ENCODE results near the gene SURF4. TPM values are rescaled to one million over a fixed set of nuclear protein-coding genes. Genes with fewer than 3 reads are reported as not detected.

SURF4 gene
- total RNA-seq, 1 donor from 2014 or later: 188 TPM

DNA sequence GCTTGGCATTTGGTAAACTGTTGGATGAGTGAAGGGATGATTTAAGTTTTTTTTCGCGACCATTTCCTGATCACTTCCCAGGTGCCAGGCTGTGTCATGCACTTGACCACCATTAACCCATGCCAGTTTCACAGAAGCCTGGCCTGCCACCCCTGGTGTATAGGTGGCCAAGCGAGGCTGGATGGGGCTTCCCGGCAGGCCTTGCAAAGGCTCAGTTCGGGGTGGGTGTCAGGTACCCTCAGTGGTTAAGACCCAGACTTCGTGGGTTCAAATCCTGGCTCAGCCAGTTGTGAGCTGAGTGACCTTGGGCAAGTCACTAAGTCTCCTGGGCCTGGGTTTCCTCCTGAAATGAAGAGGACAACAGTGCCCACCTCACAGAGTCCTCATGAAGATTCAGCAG lies 30.3 kb downstream of the SURF4 start:
- TF ChIP-seq, protein P1, sequence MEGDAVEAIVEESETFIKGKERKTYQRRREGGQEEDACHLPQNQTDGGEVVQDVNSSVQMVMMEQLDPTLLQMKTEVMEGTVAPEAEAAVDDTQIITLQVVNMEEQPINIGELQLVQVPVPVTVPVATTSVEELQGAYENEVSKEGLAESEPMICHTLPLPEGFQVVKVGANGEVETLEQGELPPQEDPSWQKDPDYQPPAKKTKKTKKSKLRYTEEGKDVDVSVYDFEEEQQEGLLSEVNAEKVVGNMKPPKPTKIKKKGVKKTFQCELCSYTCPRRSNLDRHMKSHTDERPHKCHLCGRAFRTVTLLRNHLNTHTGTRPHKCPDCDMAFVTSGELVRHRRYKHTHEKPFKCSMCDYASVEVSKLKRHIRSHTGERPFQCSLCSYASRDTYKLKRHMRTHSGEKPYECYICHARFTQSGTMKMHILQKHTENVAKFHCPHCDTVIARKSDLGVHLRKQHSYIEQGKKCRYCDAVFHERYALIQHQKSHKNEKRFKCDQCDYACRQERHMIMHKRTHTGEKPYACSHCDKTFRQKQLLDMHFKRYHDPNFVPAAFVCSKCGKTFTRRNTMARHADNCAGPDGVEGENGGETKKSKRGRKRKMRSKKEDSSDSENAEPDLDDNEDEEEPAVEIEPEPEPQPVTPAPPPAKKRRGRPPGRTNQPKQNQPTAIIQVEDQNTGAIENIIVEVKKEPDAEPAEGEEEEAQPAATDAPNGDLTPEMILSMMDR (IDR thresholded peaks at IDR 0.05; ENCODE audit: insufficient read depth, low read length, poor library complexity, severe bottlenecking): no peak
- Histone ChIP-seq H3K36me3 (ENCODE audit: control insufficient read depth, insufficient read depth, low read length) (peaks cover 8% of the 10 kb centered on the region), H3K4me3 (ENCODE audit: low read depth, low read length) (no peak overlapping the region), H3K27me3 (ENCODE audit: control insufficient read depth, insufficient read depth, low read length) (no peaks in the 10 kb centered on the region)
- no peak for DNase-seq (ENCODE audit: low read depth)

DNA sequence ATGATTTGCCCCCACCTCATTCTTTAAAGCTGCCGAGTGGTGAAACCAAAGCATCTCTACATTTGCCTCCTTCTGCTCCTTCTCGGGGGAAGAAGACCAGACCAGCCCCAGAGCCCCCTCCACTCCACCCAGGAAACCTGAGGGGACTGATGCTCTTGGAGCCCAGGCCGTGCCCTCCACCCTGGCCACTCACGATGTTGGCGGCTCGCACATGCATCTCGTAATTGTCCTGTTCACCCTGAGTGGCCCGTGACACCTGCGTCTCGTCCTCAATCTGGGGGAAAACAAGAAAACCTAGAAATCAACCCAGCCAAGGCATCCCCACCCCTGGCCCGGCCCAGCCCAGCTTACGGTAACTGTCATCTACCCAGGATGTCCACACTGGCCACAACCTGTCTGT lies 30.9 kb downstream of the SURF4 start:
- no peak for DNase-seq (ENCODE audit: low read depth)
- peaks cover 4% of the 10 kb centered on the region for H3K36me3 ChIP-seq (ENCODE audit: control insufficient read depth, insufficient read depth, low read length)
- H3K4me3 ChIP-seq (ENCODE audit: low read depth, low read length): no peak overlapping the region
- no peaks in the 10 kb centered on the region for H3K27me3 ChIP-seq (ENCODE audit: control insufficient read depth, insufficient read depth, low read length)
- TF ChIP-seq, protein P1 (IDR thresholded peaks at IDR 0.05; ENCODE audit: insufficient read depth, low read length, poor library complexity, severe bottlenecking): no peak

DNA sequence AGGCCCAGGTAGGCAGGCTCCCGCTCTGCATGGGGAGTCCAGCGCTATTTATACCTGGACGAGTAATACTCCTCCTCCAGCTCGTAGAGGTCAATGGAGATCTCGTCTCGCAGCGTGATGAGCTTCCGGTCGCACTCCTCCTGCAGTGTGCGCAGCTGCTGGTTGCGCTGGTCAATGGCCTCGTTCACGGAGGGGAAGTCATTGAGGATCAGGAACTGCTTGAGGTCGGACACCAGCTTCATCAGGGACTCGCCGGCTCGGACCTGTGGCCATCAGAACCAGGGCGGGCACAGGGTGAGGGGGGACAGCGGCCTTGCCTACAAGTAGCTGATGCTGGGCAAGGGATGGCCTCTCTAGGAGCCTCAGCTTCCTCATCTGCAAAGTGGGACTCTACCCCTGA lies 31.8 kb downstream of the SURF4 start:
- no peak for DNase-seq (ENCODE audit: low read depth)
- H3K36me3 ChIP-seq (ENCODE audit: control insufficient read depth, insufficient read depth, low read length): peaks cover 3% of the 10 kb centered on the region
- no peak overlapping the region for H3K4me3 ChIP-seq (ENCODE audit: low read depth, low read length)
- TF ChIP-seq, protein P1 (IDR thresholded peaks at IDR 0.05; ENCODE audit: insufficient read depth, low read length, poor library complexity, severe bottlenecking): no peak
- H3K27me3 ChIP-seq (ENCODE audit: control insufficient read depth, insufficient read depth, low read length): no peaks in the 10 kb centered on the region

DNA sequence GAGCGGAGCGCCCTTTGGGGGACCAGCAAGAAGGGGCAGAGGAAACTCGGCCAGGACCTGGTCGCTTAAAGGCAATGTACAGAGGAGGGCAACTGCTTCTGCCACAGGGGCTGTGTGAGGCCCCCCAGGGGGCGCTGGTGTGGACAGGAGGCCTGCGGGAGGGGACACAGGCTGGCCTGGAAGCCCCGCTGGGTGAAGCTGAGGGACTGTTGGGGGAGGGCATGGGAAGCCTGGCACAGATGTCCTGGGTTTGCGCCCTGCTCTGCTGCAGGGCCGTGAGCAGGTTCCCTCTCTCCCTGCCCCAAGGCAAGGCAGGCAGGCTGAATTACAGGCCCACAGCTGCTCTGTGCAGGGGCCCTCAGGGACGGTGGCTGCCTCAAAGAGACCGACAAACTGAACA lies 33.3 kb downstream of the SURF4 start:
- TF ChIP-seq, protein P1 (IDR thresholded peaks at IDR 0.05; ENCODE audit: insufficient read depth, low read length, poor library complexity, severe bottlenecking): peak; percentile 32

DNA sequence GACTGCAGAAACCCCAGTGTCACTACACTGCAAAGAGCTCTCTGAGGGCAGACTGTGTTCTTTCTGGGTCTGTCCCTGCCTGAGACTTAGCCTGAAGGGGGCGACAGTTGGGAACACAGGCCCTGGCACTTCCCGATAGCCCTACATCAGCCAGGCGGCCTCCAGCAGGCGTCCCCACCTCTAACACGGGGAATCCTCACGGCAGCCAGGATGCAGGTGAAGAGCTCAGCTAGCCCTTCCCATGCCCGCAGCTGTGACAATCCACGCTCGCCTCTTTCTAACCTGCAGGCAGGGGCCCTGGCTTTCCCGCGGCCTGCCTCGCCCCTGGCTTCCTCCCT lies 33.8 kb downstream of the SURF4 start:
- Histone ChIP-seq H3K36me3 (ENCODE audit: control insufficient read depth, insufficient read depth, low read length) (peaks cover 1% of the 10 kb centered on the region), H3K27me3 (ENCODE audit: control insufficient read depth, insufficient read depth, low read length) (no peaks in the 10 kb centered on the region), H3K4me3 (ENCODE audit: low read depth, low read length) (no peak overlapping the region)
- TF ChIP-seq, protein P1 (IDR thresholded peaks at IDR 0.05; ENCODE audit: insufficient read depth, low read length, poor library complexity, severe bottlenecking): peak; percentile 33
- no peak for DNase-seq (ENCODE audit: low read depth)

More for the DNA sequence above, 33.3 kb downstream of the SURF4 start:
- H3K4me3 ChIP-seq (ENCODE audit: low read depth, low read length): no peak overlapping the region
- peaks cover 1% of the 10 kb centered on the region for H3K36me3 ChIP-seq (ENCODE audit: control insufficient read depth, insufficient read depth, low read length)
- no peak for DNase-seq (ENCODE audit: low read depth)
- H3K27me3 ChIP-seq (ENCODE audit: control insufficient read depth, insufficient read depth, low read length): no peaks in the 10 kb centered on the region

DNA sequence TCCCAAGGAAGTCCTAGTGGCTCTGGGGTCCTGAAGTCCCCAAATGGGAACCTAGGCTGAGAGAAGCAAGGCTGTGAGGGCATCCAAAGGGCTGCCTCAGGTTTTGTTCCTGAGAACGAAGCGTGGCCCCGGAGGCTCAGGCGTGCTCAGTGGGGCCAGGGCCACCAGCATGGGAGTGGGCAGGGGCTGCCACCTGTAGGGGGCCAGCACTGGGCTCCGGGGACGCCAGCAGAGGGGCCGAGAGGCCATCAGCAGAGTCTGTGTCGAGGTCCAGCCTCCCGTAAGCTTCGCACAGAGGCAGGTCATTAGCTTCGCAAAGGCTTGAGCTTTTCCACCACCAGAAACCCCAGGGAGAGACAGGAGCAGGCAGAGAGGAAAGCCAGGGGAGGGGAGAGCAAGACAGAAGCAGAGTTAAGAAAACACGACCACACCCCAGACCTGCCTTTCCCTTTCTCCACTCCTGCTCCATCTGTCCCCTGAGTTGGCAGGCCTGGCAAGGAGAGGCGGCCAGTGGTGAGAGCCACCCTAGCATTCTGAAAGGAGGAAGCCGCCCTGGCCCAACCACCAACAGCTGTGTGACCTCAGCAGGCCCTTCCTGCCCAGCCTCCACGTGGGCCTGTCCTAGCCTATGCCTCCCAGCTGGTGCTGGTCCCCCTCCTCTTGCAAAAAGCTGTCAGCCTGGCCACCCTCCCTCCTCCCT lies 34.3 kb downstream of the SURF4 start:
- no peak overlapping the region for H3K4me3 ChIP-seq (ENCODE audit: low read depth, low read length)
- TF ChIP-seq, protein P1 (IDR thresholded peaks at IDR 0.05; ENCODE audit: insufficient read depth, low read length, poor library complexity, severe bottlenecking): no peak
- H3K27me3 ChIP-seq (ENCODE audit: control insufficient read depth, insufficient read depth, low read length): no peaks in the 10 kb centered on the region
- DNase-seq (ENCODE audit: low read depth): no peak
- peaks cover 1% of the 10 kb centered on the region for H3K36me3 ChIP-seq (ENCODE audit: control insufficient read depth, insufficient read depth, low read length)
